Stimulated activated naive CD4-positive, alpha-beta T cell treated with Interleukin-2 at 50 U/mL for 16 hours (primary cell): ENCODE measurements around the gene RNF121.
"Not testable (repeated sequence)": the region's sequence is repeated elsewhere in the genome, so short reads cannot be mapped to it uniquely, and the experiment has no call there.

Source experiments
- DNase-seq: peaks from one replicate; lab custom pipeline; 2025; lab: John Stamatoyannopoulos, UW

RNF121 gene

GRCh38 chr11:71928737-71929443 is at the start of gene RNF121:
Gene RNF121, plus strand, starts transcription at chr11:71929046. Its CDS starts 16 bp downstream, at chr11:71929062.
- peak; percentile 99 for DNase-seq

- DNase-seq = not testable (repeated sequence)
These were observed 43.0 kb upstream of the RNF121 start for GRCh38 chr11:71885806-71886205.

- not testable (repeated sequence) for DNase-seq
These were observed 40.4 kb upstream of the RNF121 start for GRCh38 chr11:71888335-71889010.

- not testable (repeated sequence) for DNase-seq
These were observed 39.5 kb upstream of the RNF121 start for GRCh38 chr11:71889181-71889872.

GRCh38 chr11:71895961-71896360 is 32.9 kb upstream of the RNF121 start:
- no peak for DNase-seq

- not testable (repeated sequence) for DNase-seq
These were observed 27.7 kb upstream of the RNF121 start for GRCh38 chr11:71901137-71901536.

GRCh38 chr11:71908218-71908617 is 20.6 kb upstream of the RNF121 start:
- DNase-seq = no peak

GRCh38 chr11:71910775-71911174 is 18.1 kb upstream of the RNF121 start:
- DNase-seq = not testable (repeated sequence)

- DNase-seq = peak; percentile 73
These were observed 17.4 kb upstream of the RNF121 start for GRCh38 chr11:71911321-71911985.

- not testable (repeated sequence) for DNase-seq
These were observed 16.9 kb upstream of the RNF121 start for GRCh38 chr11:71911986-71912340.

GRCh38 chr11:71913756-71914526 is 14.9 kb upstream of the RNF121 start:
- DNase-seq = no peak

- DNase-seq = no peak
These were observed 14.1 kb upstream of the RNF121 start for GRCh38 chr11:71914617-71915189.

GRCh38 chr11:71917646-71918140 is 11.2 kb upstream of the RNF121 start:
- DNase-seq = no peak

- DNase-seq = peak; percentile 81
These were observed 768 bp upstream of the RNF121 start, which contains the start of gene XNDC1N for GRCh38 chr11:71927820-71928736. Gene XNDC1N, minus strand, starts transcription at chr11:71928594. Its CDS starts 5,241 bp downstream, at chr11:71923353.

GRCh38 chr11:71929491-71929890 is 645 bp downstream of the RNF121 start:
- no peak for DNase-seq

GRCh38 chr11:71930556-71931244 is 1.9 kb downstream of the RNF121 start:
- no peak for DNase-seq

GRCh38 chr11:71931245-71931602 is 2.4 kb downstream of the RNF121 start:
- no peak for DNase-seq

GRCh38 chr11:71933141-71933933 is 4.5 kb downstream of the RNF121 start:
- no peak for DNase-seq
